ENCODE results near the gene SIAH3.
"Not testable (repeated sequence)": the region's sequence is repeated elsewhere in the genome, so short reads cannot be mapped to it uniquely, and the experiment has no call there.

The SIAH3 gene

DNA sequence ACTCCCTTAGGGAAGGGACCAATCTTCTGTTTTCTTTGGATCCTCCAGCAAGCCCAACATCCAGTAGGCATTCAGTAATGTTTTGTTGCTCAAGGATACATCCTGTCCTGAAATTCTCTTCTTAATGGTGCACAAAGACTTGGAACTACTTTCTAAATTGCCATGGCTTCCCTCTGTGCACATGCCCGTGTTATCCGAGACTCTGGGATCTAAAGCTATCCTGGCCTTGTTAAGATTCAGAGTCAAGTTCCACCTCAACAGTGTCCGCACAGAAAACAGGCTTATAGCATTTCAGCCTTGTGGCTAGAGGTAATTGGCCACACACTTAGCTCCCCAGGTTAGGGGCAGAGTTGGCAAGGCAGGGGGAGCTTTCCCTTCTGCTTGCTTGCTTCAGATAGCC is 77.6 kb downstream of the SIAH3 start:
- H3K9ac ChIP-seq (ENCODE audit: low read depth, low read length) = no peak overlapping the region
- peaks cover 22% of the 10 kb centered on the region for H3K4me1 ChIP-seq (ENCODE audit: control insufficient read depth, insufficient read depth, low read length)
- H3K4me3 ChIP-seq (ENCODE audit: low read depth, low read length) = no peak overlapping the region
- peaks cover 2% of the 10 kb centered on the region for H3K27me3 ChIP-seq (ENCODE audit: control insufficient read depth, insufficient read depth, low read length)
- H3K9me3 ChIP-seq (ENCODE audit: control insufficient read depth, insufficient read depth, low read length) = no peaks in the 10 kb centered on the region
- H3K36me3 ChIP-seq (ENCODE audit: control insufficient read depth, insufficient read depth, low read length) = no peaks in the 10 kb centered on the region

DNA sequence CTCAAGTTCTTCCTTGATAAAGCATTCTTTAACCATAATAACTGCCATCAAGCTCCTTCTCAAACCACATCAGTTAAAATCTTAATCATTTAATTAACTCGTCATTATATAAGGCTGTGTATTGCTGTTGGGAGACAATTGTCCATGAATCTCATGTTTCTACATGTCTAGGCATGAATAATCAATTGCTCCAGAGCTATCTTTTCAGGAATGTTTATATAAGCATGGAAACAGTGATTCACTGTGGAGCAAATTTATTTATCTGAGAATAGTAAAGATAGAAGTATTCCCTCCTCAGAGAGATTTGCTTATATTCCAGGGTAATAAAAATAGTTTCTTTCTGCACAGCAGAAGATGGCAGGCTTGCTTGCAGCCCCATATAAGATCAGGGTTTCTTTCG is 78.3 kb downstream of the SIAH3 start:
- no peak overlapping the region for H3K9ac ChIP-seq (ENCODE audit: low read depth, low read length)
- H3K27me3 ChIP-seq (ENCODE audit: control insufficient read depth, insufficient read depth, low read length) = peaks cover 2% of the 10 kb centered on the region
- peaks cover 28% of the 10 kb centered on the region for H3K4me1 ChIP-seq (ENCODE audit: control insufficient read depth, insufficient read depth, low read length)
- H3K36me3 ChIP-seq (ENCODE audit: control insufficient read depth, insufficient read depth, low read length) = no peaks in the 10 kb centered on the region
- no peaks in the 10 kb centered on the region for H3K9me3 ChIP-seq (ENCODE audit: control insufficient read depth, insufficient read depth, low read length)
- H3K4me3 ChIP-seq (ENCODE audit: low read depth, low read length) = no peak overlapping the region

DNA sequence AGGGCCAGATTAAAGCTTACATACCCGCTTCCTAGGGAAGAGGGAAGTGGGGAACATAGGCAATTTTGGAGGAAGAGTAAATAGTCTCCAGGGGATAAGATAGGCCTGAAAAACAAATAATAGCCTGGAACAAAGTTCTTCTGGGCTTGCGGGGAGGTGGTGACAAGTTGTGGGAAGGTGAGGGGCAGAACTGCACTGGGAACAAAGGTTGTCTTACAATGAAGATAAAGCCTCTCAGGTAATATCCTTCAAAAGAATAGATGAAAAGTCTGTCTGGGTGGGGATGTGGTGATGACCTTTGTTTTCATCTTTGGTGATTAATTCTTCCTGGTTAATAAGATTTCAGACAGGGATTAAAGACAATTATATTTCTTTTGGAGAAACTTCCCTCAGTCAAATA is 80.7 kb downstream of the SIAH3 start:
- Histone ChIP-seq H3K4me3 (ENCODE audit: low read depth, low read length) (no peak overlapping the region), H3K4me1 (ENCODE audit: control insufficient read depth, insufficient read depth, low read length) (peaks cover 22% of the 10 kb centered on the region), H3K36me3 (ENCODE audit: control insufficient read depth, insufficient read depth, low read length) (no peaks in the 10 kb centered on the region), H3K27me3 (ENCODE audit: control insufficient read depth, insufficient read depth, low read length) (peaks cover 2% of the 10 kb centered on the region), H3K9me3 (ENCODE audit: control insufficient read depth, insufficient read depth, low read length) (no peaks in the 10 kb centered on the region), H3K9ac (ENCODE audit: low read depth, low read length) (no peak overlapping the region)

DNA sequence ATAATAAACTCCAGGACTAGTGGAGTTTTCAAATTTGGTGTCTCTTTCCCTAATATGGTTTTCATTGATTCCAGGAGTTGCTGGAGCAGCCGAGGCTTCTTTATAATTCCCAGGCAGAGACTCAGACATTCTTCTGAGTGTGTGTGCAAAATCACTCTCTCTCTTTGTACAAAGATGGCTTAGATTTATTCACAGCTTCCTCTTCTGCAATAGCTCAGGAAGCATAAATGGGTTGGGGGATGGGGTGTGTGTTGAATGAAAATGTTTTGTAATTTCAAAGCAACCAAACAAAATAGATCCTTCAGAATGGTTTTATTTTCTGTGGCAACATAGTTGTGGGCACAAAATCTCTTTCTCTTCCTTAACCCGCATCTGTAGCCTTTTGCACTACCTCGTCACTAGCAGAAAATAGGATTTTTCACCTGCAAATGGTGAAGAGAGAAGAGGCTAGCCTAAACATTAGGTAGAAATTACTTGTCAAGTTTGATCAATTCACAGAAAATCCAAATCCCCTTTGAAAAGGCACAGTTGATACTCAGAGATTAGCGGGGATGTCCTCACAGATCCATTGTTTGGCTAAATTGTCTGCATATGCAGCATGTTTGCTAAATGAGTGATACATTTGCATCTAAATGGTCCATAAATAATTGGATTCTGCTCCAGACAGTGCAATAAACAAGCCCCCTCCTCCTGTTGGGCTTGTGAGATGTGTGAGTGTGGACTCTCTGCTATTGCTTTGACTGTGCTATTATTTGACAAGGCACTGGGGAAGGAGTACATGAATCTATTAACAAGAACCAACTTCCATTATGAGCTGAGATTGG is 82.7 kb downstream of the SIAH3 start:
- no peaks in the 10 kb centered on the region for H3K36me3 ChIP-seq (ENCODE audit: control insufficient read depth, insufficient read depth, low read length)
- peak overlapping the region; percentile 4 for H3K4me3 ChIP-seq (ENCODE audit: low read depth, low read length)
- H3K4me1 ChIP-seq (ENCODE audit: control insufficient read depth, insufficient read depth, low read length) = peaks cover 15% of the 10 kb centered on the region
- H3K9me3 ChIP-seq (ENCODE audit: control insufficient read depth, insufficient read depth, low read length) = no peaks in the 10 kb centered on the region
- H3K9ac ChIP-seq (ENCODE audit: low read depth, low read length) = no peak overlapping the region
- peaks cover 2% of the 10 kb centered on the region for H3K27me3 ChIP-seq (ENCODE audit: control insufficient read depth, insufficient read depth, low read length)

DNA sequence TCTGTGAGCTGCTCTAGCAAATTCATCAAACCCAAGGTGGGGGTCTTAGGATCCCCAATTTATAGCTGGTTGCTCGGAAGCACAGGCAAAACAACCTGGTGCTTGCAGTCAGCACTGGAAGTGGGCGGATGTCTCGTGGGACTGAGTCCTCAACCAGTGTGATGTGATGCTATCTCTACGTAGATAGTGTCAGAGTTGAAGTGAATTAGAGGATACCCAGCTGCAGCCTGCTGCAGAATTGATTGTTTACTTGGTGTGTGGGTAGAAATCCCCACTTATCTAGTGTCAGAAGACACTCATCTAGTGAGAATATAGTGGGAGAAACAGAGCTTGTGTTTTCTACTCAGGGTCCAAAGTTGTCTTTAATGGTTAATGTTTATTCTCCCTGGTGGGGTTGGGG is 86.1 kb downstream of the SIAH3 start:
- H3K36me3 ChIP-seq (ENCODE audit: control insufficient read depth, insufficient read depth, low read length) = no peaks in the 10 kb centered on the region
- peaks cover 2% of the 10 kb centered on the region for H3K27me3 ChIP-seq (ENCODE audit: control insufficient read depth, insufficient read depth, low read length)
- H3K9ac ChIP-seq (ENCODE audit: low read depth, low read length) = no peak overlapping the region
- no peaks in the 10 kb centered on the region for H3K9me3 ChIP-seq (ENCODE audit: control insufficient read depth, insufficient read depth, low read length)
- peaks cover 15% of the 10 kb centered on the region for H3K4me1 ChIP-seq (ENCODE audit: control insufficient read depth, insufficient read depth, low read length)
- no peak overlapping the region for H3K4me3 ChIP-seq (ENCODE audit: low read depth, low read length)

DNA sequence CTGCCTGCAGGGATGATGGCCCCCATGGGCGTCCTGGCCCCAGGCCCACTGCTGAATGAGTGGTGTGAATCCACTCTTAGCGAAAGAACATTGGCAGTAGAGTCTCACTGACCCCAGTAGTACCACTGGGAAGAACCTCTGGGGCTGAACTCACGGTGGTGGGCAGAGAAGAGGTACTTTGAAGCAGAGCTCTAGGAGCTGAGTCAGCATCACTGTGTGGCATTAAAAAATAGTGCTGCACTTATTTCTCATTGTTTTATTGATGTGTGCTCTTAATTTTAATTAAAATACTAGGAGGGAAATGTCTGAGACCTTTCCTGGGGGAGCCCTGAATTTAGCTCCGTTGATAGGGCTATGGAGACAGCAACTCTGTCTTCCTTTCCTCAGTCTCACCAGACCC is 88.1 kb downstream of the SIAH3 start:
- Histone ChIP-seq H3K4me3 (ENCODE audit: low read depth, low read length) (no peak overlapping the region), H3K4me1 (ENCODE audit: control insufficient read depth, insufficient read depth, low read length) (peaks cover under 1% of the 10 kb centered on the region), H3K9ac (ENCODE audit: low read depth, low read length) (no peak overlapping the region), H3K27me3 (ENCODE audit: control insufficient read depth, insufficient read depth, low read length) (no peaks in the 10 kb centered on the region), H3K36me3 (ENCODE audit: control insufficient read depth, insufficient read depth, low read length) (no peaks in the 10 kb centered on the region), H3K9me3 (ENCODE audit: control insufficient read depth, insufficient read depth, low read length) (no peaks in the 10 kb centered on the region)

DNA sequence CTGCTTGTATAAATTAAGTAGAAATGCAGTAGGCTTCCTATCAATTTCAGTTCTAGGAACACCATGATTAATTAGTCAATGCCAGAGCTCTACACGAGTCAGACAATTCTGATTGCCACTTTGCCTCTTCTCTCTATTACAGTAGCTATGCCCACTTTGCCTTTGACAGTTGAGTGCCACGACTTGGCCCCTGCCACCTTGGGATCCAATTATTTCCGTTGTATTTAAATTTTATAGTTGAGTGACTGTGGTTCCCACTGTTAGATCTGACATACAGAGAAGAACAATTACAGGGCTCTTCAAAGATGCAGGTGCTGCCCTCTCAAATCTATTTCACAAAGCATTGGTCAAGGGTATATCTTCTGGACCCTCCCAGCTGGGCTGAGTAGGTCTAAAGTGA is 94.0 kb downstream of the SIAH3 start:
- not testable (repeated sequence) for H3K36me3 ChIP-seq (ENCODE audit: control insufficient read depth, insufficient read depth, low read length); H3K4me3 ChIP-seq (ENCODE audit: low read depth, low read length); H3K9me3 ChIP-seq (ENCODE audit: control insufficient read depth, insufficient read depth, low read length); H3K4me1 ChIP-seq (ENCODE audit: control insufficient read depth, insufficient read depth, low read length); H3K27me3 ChIP-seq (ENCODE audit: control insufficient read depth, insufficient read depth, low read length); H3K9ac ChIP-seq (ENCODE audit: low read depth, low read length)

DNA sequence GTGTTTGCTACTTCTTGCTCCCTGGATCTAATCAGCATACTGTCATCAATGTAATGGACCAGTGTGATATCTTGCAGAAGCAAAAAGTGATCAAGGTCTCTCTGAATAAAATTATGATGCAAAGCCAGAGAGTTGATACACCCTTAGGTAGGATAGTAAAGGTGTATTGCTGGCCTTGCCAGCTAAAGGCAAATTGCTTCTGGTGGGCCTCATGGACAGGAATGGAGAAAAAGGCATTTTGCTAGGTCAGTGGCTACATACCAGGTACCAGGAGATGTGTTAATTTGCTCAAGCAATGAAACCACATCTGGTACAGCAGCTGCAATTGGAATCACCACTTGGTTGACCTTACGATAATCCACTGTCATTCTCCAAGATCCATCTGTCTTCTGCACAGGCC is 95.1 kb downstream of the SIAH3 start:
- H3K27me3 ChIP-seq (ENCODE audit: control insufficient read depth, insufficient read depth, low read length); H3K4me1 ChIP-seq (ENCODE audit: control insufficient read depth, insufficient read depth, low read length); H3K9me3 ChIP-seq (ENCODE audit: control insufficient read depth, insufficient read depth, low read length); H3K9ac ChIP-seq (ENCODE audit: low read depth, low read length); H3K36me3 ChIP-seq (ENCODE audit: control insufficient read depth, insufficient read depth, low read length); H3K4me3 ChIP-seq (ENCODE audit: low read depth, low read length): not testable (repeated sequence)

DNA sequence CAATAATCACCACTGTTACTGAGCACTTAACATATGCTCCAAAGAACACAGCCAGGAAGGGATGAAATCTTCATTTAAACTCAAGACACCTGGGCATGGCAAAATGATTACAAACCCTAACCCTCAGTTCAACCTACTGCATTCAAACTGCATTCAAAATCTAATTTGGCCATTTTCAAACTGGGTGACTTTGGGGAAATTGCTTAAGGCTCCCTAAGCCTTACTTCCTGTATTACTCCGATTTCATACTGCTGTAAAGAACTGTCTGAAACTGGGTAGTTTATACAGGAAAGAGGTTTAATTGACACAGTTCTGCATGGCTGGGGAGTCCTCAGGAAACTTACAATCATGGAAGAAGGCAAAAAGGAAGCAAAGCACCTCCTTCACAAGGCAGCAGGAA is 99.0 kb downstream of the SIAH3 start:
- no peaks in the 10 kb centered on the region for H3K9me3 ChIP-seq (ENCODE audit: control insufficient read depth, insufficient read depth, low read length)
- no peaks in the 10 kb centered on the region for H3K4me1 ChIP-seq (ENCODE audit: control insufficient read depth, insufficient read depth, low read length)
- H3K9ac ChIP-seq (ENCODE audit: low read depth, low read length) = no peak overlapping the region
- H3K27me3 ChIP-seq (ENCODE audit: control insufficient read depth, insufficient read depth, low read length) = no peaks in the 10 kb centered on the region
- H3K4me3 ChIP-seq (ENCODE audit: low read depth, low read length) = no peak overlapping the region
- no peaks in the 10 kb centered on the region for H3K36me3 ChIP-seq (ENCODE audit: control insufficient read depth, insufficient read depth, low read length)

DNA sequence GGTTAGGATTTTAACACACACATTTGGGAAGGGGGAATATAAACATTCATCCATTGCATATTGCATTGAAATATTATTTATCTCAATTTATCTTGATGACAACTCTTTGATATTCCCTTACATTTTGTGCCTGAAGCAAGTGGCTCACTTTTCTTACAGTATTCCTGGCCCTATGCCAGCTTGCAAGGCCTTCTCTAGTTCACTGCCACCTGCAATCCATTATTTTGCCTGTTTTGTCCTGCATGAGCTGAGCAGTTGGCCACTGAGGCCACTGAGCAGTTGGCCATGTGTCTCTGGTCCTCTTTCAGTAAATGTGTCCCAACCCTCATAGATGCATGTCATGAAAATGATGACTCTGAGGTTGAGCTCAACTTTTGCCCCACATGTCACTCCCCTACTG is 99.7 kb downstream of the SIAH3 start:
- Histone ChIP-seq H3K36me3 (ENCODE audit: control insufficient read depth, insufficient read depth, low read length) (no peaks in the 10 kb centered on the region), H3K27me3 (ENCODE audit: control insufficient read depth, insufficient read depth, low read length) (no peaks in the 10 kb centered on the region), H3K4me3 (ENCODE audit: low read depth, low read length) (no peak overlapping the region), H3K9ac (ENCODE audit: low read depth, low read length) (no peak overlapping the region), H3K4me1 (ENCODE audit: control insufficient read depth, insufficient read depth, low read length) (no peaks in the 10 kb centered on the region), H3K9me3 (ENCODE audit: control insufficient read depth, insufficient read depth, low read length) (no peaks in the 10 kb centered on the region)

DNA sequence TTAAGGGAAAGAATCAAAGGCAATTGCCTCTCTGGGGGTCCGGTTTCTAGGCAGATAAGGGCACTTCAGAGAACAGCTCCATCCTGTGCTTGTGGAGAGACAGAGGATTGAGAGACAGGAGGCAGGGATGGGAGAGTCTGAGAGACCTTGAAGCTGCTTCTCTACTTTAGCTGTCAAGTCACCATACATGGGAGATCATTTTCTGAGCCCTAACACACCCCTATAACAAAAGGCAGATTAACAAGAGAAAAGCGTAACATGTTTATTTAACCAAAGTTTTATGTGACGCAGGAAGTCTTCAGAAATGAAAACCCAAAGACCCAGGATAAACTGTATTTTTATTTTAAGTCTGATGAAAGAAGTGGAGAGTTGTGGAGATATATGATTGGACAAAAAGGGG is 101.0 kb downstream of the SIAH3 start:
- Histone ChIP-seq H3K4me3 (ENCODE audit: low read depth, low read length) (no peak overlapping the region), H3K9ac (ENCODE audit: low read depth, low read length) (no peak overlapping the region)

DNA sequence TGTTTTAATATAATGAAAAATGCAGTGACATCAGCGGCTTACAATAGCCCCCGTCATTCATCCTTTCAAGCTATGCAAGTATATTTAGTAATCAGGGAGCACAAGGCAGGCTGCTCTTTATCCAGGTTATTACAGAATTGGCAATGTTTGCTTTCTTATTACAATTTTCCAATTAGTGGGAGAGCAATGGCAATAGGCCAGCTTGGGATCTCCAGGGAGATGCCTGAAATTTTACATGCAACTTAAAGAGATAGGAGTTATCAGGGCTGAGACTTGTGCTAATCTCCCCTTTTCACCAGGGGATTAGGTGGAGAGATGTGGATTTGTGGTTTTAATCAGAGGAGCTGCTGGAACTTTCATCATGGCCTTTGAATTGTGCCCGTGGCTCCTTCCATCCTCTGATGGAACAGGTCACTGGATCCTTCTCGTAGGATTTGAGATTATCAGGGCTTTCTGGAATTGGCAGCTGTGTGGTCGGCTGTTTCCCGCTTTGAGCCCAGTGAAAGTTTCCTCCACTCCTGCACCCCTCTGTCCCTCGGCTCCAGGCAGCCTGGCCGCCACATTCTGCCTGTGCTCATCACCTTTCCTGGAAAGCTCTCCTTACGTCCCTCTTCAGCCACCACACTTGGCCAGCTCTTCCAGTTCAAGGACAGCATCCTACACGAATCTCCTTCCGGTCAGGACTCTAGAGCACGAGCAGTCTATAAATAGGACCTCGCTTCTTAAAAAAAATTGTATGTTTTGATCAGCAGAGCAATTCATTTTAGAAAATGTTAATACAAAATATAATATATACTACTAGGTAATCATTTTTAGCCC is 102.4 kb downstream of the SIAH3 start:
- H3K9ac ChIP-seq (ENCODE audit: low read depth, low read length) = no peak overlapping the region
- no peaks in the 10 kb centered on the region for H3K4me1 ChIP-seq (ENCODE audit: control insufficient read depth, insufficient read depth, low read length)
- no peak overlapping the region for H3K4me3 ChIP-seq (ENCODE audit: low read depth, low read length)
- H3K9me3 ChIP-seq (ENCODE audit: control insufficient read depth, insufficient read depth, low read length) = no peaks in the 10 kb centered on the region
- H3K36me3 ChIP-seq (ENCODE audit: control insufficient read depth, insufficient read depth, low read length) = no peaks in the 10 kb centered on the region
- H3K27me3 ChIP-seq (ENCODE audit: control insufficient read depth, insufficient read depth, low read length) = no peaks in the 10 kb centered on the region

More for the DNA sequence above, 101.0 kb downstream of the SIAH3 start:
- H3K9me3 ChIP-seq (ENCODE audit: control insufficient read depth, insufficient read depth, low read length) = no peaks in the 10 kb centered on the region
- H3K27me3 ChIP-seq (ENCODE audit: control insufficient read depth, insufficient read depth, low read length) = no peaks in the 10 kb centered on the region
- no peaks in the 10 kb centered on the region for H3K4me1 ChIP-seq (ENCODE audit: control insufficient read depth, insufficient read depth, low read length)
- no peaks in the 10 kb centered on the region for H3K36me3 ChIP-seq (ENCODE audit: control insufficient read depth, insufficient read depth, low read length)
